Epithelial cell of umbilical artery (primary cell): Measurements from ENCODE around the gene IMPA2. TPM values are rescaled to one million over a fixed set of nuclear protein-coding genes. Genes with fewer than 3 reads are reported as not detected.

ENCODE experiments used
- total RNA-seq: library from RNA; depleted of rRNA; stranded (reverse); fragments of >200 nt; gene quantifications from 2 replicates; pipeline ENCODE4 v1.2.3, GENCODE V29; 2014

IMPA2 gene
- total RNA-seq, result 5.5 and 8.5 TPM in 2 replicates

DNA sequence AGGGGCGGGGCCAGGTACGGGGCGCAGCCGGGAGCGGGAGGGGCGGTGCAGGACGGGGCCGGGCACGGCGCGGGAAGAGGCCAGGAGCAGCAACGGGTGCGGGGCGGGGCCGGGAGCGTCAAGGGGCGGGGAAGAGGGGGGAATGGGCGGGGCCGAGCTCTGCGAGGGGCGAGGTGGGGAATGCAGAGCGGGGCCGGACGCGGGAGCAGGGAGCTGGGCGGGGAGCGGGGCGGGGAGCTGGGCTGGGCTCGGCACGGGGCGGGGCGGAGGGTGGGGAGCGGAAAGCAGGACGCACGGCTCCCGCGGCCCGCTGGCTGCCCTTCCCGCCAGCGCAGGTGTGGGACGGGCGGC, at the start of gene IMPA2:
Gene IMPA2 (plus strand): TSS at position 316 of the 351 bp plus-strand sequence. CDS start 163 bp downstream, outside the sequence.

Other genes with a start within 250 kb of the IMPA2 start
- gene CHMP1B, start 130.1 kb upstream of the IMPA2 start, total RNA-seq, result 52.6 and 65.0 TPM in 2 replicates
- 13.0 and 17.6 TPM in 2 replicates for gene MPPE1, start 73.2 kb upstream of the IMPA2 start, total RNA-seq
- not detected in 2 replicates for gene ANKRD62, start 112.3 kb downstream of the IMPA2 start, total RNA-seq